Measurements from ENCODE around the gene CSRP1. TPM values are rescaled to one million over a fixed set of nuclear protein-coding genes. Genes with fewer than 3 reads are reported as not detected.
"Not testable (repeated sequence)": the region's sequence is repeated elsewhere in the genome, so short reads cannot be mapped to it uniquely, and the experiment has no call there.

Gene CSRP1
- total and polyA plus RNA-seq, 5 donors from 2014 or later = 63.8 to 115 (median 82.0) TPM

- DNase-seq = no peak
- no peak for ATAC-seq (ENCODE audit: low read depth in 2 of 2)
- no peak overlapping the region for H3K27ac ChIP-seq (ENCODE audit: insufficient read depth, low read length, poor library complexity, severe bottlenecking)
- no peaks in the 10 kb centered on the region for H3K27me3 Mint-ChIP-seq
- H3K4me3 ChIP-seq (ENCODE audit: low read depth, low read length) = no peak overlapping the region
- no peak overlapping the region for H3K27ac Mint-ChIP-seq
- H3K36me3 Mint-ChIP-seq = peaks cover 35% of the 10 kb centered on the region
- H3K9me3 Mint-ChIP-seq = no peaks in the 10 kb centered on the region
- peaks cover 33% of the 10 kb centered on the region for H3K36me3 ChIP-seq (ENCODE audit: control insufficient read depth, insufficient read depth, low read length)
- no peaks in the 10 kb centered on the region for H3K27me3 ChIP-seq (ENCODE audit: control insufficient read depth, insufficient read depth, low read length)
- H3K4me1 ChIP-seq (ENCODE audit: control insufficient read depth, insufficient read depth, low read length, poor library complexity, severe bottlenecking) = no peaks in the 10 kb centered on the region
- no peaks in the 10 kb centered on the region for H3K9me3 ChIP-seq (ENCODE audit: control insufficient read depth in 2 of 2, low read length in 2 of 2)
- peaks cover 0 to 17% (median 7%) of the 10 kb centered on the region in 4 donors for H3K4me1 Mint-ChIP-seq
- no peak overlapping the region for H3K4me3 Mint-ChIP-seq
These were observed 10.6 kb downstream of the CSRP1 start for GRCh38 chr1:201496296-201496690.

- no peak for ATAC-seq (ENCODE audit: low read depth in 2 of 2)
- H3K9me3 Mint-ChIP-seq = no peaks in the 10 kb centered on the region
- H3K27ac Mint-ChIP-seq = no peak overlapping the region
- peaks cover 0 to 14% (median 6%) of the 10 kb centered on the region in 4 donors for H3K4me1 Mint-ChIP-seq
- Histone ChIP-seq H3K4me3 (ENCODE audit: low read depth, low read length) (no peak overlapping the region), H3K27ac (ENCODE audit: insufficient read depth, low read length, poor library complexity, severe bottlenecking) (no peak overlapping the region), H3K27me3 (ENCODE audit: control insufficient read depth, insufficient read depth, low read length) (no peaks in the 10 kb centered on the region), H3K4me1 (ENCODE audit: control insufficient read depth, insufficient read depth, low read length, poor library complexity, severe bottlenecking) (no peaks in the 10 kb centered on the region), H3K9me3 (ENCODE audit: control insufficient read depth in 2 of 2, low read length in 2 of 2) (no peaks in the 10 kb centered on the region), H3K36me3 (ENCODE audit: control insufficient read depth, insufficient read depth, low read length) (peaks cover 33% of the 10 kb centered on the region)
- DNase-seq = no peak
- no peaks in the 10 kb centered on the region for H3K27me3 Mint-ChIP-seq
- H3K4me3 Mint-ChIP-seq = no peak overlapping the region
- H3K36me3 Mint-ChIP-seq = peaks cover 35% of the 10 kb centered on the region
These were observed 11.2 kb downstream of the CSRP1 start for GRCh38 chr1:201495551-201496295.

DNA sequence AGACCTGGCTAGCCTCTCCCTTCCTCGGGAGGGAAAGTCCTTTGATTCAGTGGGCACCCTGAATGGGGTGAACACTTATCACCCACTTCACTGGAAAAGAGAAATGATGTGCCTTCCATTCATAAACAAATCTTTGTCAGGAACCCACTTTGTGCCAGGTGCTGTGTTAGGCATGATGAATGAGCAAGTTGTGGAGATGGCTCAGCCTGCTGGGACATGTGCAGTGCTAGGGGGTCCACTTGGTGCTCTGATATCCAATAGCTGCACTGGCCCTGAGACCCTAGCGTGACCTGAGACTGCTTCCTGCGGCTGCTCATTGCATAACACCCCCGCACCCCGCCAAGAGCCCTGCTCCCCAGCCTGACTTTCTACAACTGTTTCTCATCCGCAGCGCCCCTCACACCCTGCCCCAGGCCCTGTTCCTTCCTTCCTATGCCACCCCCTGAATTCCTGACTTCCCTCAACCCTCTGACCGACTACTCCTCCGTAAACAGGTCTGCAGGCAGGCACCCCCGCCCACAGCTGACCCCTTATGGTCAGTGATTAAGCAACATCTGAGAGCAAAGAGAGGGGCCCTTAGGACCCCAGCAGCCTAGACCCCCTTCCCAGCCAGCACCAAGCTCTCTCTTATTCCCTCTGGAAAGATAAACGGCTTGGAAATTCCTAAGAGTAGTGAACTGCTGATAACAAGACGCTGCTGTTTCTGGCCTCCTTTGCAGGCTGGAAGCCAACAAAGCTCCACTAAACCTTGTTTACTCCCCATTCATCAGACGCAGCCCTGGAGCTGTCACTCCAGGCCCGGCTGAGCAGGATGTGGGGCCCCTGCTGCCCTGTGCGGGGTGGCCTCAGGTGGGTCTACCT, 12.9 kb downstream of the CSRP1 start:
- DNase-seq = no peak
- H3K4me3 Mint-ChIP-seq = no peak overlapping the region
- H3K36me3 ChIP-seq (ENCODE audit: control insufficient read depth, insufficient read depth, low read length) = peaks cover 43% of the 10 kb centered on the region
- no peak for ATAC-seq (ENCODE audit: low read depth in 2 of 2)
- no peak overlapping the region for H3K27ac ChIP-seq (ENCODE audit: insufficient read depth, low read length, poor library complexity, severe bottlenecking)
- no peaks in the 10 kb centered on the region for H3K9me3 Mint-ChIP-seq
- H3K36me3 Mint-ChIP-seq = peaks cover 35% of the 10 kb centered on the region
- no peak overlapping the region for H3K4me3 ChIP-seq (ENCODE audit: low read depth, low read length)
- H3K9me3 ChIP-seq (ENCODE audit: control insufficient read depth in 2 of 2, low read length in 2 of 2) = no peaks in the 10 kb centered on the region
- H3K4me1 Mint-ChIP-seq = peaks cover 0 to 10% (median 2%) of the 10 kb centered on the region in 4 donors
- H3K4me1 ChIP-seq (ENCODE audit: control insufficient read depth, insufficient read depth, low read length, poor library complexity, severe bottlenecking) = no peaks in the 10 kb centered on the region
- no peaks in the 10 kb centered on the region for H3K27me3 Mint-ChIP-seq
- no peaks in the 10 kb centered on the region for H3K27me3 ChIP-seq (ENCODE audit: control insufficient read depth, insufficient read depth, low read length)
- H3K27ac Mint-ChIP-seq = peak overlapping the region in 2 of 3 donors; percentile 45 to 46

- not testable (repeated sequence) for H3K4me3 Mint-ChIP-seq; DNase-seq; H3K27ac ChIP-seq (ENCODE audit: insufficient read depth, low read length, poor library complexity, severe bottlenecking); H3K4me1 ChIP-seq (ENCODE audit: control insufficient read depth, insufficient read depth, low read length, poor library complexity, severe bottlenecking); ATAC-seq (ENCODE audit: low read depth in 2 of 2); H3K4me3 ChIP-seq (ENCODE audit: low read depth, low read length); H3K9me3 Mint-ChIP-seq; H3K27me3 ChIP-seq (ENCODE audit: control insufficient read depth, insufficient read depth, low read length); H3K9me3 ChIP-seq (ENCODE audit: control insufficient read depth in 2 of 2, low read length in 2 of 2); H3K27me3 Mint-ChIP-seq; H3K4me1 Mint-ChIP-seq
- H3K36me3 ChIP-seq (ENCODE audit: control insufficient read depth, insufficient read depth, low read length) = peaks cover 49% of the 10 kb centered on the region
- H3K36me3 Mint-ChIP-seq = peaks cover 40% of the 10 kb centered on the region
- peak overlapping the region in 1 of 3 donors; percentile 42 for H3K27ac Mint-ChIP-seq
These were observed 13.8 kb downstream of the CSRP1 start for GRCh38 chr1:201493026-201493656.

DNA sequence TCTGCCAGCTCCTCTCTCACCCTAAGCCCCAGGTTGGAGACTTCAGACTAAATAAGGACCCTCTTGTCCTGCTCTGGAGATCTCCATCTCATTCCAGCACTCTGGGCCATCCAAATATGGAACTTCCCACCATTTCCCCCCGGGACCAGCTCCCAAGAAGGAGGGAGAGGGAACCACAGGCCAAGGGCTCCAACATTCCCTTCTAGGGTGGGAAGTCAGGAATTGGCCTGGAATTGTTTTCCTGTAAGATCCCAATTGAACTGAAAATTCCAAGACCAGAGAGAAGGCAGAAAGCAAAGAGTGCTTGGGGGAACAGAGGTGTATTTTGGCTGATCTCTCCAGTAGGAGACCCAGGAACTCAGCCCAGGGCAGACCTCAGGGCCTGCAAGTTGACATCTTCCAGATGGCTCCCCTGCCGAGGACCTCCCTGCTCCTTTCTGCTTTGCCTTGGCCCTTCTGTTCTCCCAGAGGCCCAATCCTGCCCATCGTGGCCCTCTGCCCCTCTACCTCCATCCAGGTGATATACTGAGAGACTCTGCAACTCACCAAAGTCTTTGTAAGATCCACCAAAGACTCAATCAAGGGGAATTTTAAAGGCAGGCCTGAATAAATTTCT, 14.9 kb downstream of the CSRP1 start:
- peak overlapping the region in 1 of 3 donors; percentile 31 for H3K27ac Mint-ChIP-seq
- no peak for ATAC-seq (ENCODE audit: low read depth in 2 of 2)

GRCh38 chr1:201490708-201491131, 16.2 kb downstream of the CSRP1 start:
- no peak overlapping the region for H3K27ac Mint-ChIP-seq

More for the DNA sequence above, 14.9 kb downstream of the CSRP1 start:
- Histone ChIP-seq H3K27me3 (ENCODE audit: control insufficient read depth, insufficient read depth, low read length) (no peaks in the 10 kb centered on the region), H3K4me1 (ENCODE audit: control insufficient read depth, insufficient read depth, low read length, poor library complexity, severe bottlenecking) (no peaks in the 10 kb centered on the region), H3K4me3 (ENCODE audit: low read depth, low read length) (no peak overlapping the region), H3K27ac (ENCODE audit: insufficient read depth, low read length, poor library complexity, severe bottlenecking) (no peak overlapping the region), H3K9me3 (ENCODE audit: control insufficient read depth in 2 of 2, low read length in 2 of 2) (no peaks in the 10 kb centered on the region), H3K36me3 (ENCODE audit: control insufficient read depth, insufficient read depth, low read length) (peaks cover 54% of the 10 kb centered on the region)
- H3K36me3 Mint-ChIP-seq = peaks cover 44% of the 10 kb centered on the region
- no peak for DNase-seq
- no peaks in the 10 kb centered on the region for H3K27me3 Mint-ChIP-seq
- peaks cover 0 to 6% (median 0%) of the 10 kb centered on the region in 4 donors for H3K4me1 Mint-ChIP-seq
- H3K4me3 Mint-ChIP-seq = no peak overlapping the region
- no peaks in the 10 kb centered on the region for H3K9me3 Mint-ChIP-seq

GRCh38 chr1:201489643-201490261, 17.2 kb downstream of the CSRP1 start:
- Mint-ChIP-seq H3K36me3 (peaks cover 40% of the 10 kb centered on the region), H3K4me1 (peaks cover 0 to 9% (median 0%) of the 10 kb centered on the region in 4 donors), H3K9me3 (no peaks in the 10 kb centered on the region), H3K4me3 (no peak overlapping the region), H3K27me3 (no peaks in the 10 kb centered on the region), H3K27ac (no peak overlapping the region)
- Histone ChIP-seq H3K27ac (ENCODE audit: insufficient read depth, low read length, poor library complexity, severe bottlenecking) (no peak overlapping the region), H3K4me3 (ENCODE audit: low read depth, low read length) (no peak overlapping the region), H3K27me3 (ENCODE audit: control insufficient read depth, insufficient read depth, low read length) (no peaks in the 10 kb centered on the region), H3K36me3 (ENCODE audit: control insufficient read depth, insufficient read depth, low read length) (peaks cover 47% of the 10 kb centered on the region), H3K4me1 (ENCODE audit: control insufficient read depth, insufficient read depth, low read length, poor library complexity, severe bottlenecking) (no peaks in the 10 kb centered on the region), H3K9me3 (ENCODE audit: control insufficient read depth in 2 of 2, low read length in 2 of 2) (no peaks in the 10 kb centered on the region)
- DNase-seq (no peak), ATAC-seq (ENCODE audit: low read depth in 2 of 2) (no peak)

More at GRCh38 chr1:201490708-201491131, 16.2 kb downstream of the CSRP1 start:
- Histone ChIP-seq H3K9me3 (ENCODE audit: control insufficient read depth in 2 of 2, low read length in 2 of 2) (no peaks in the 10 kb centered on the region), H3K27ac (ENCODE audit: insufficient read depth, low read length, poor library complexity, severe bottlenecking) (no peak overlapping the region), H3K4me1 (ENCODE audit: control insufficient read depth, insufficient read depth, low read length, poor library complexity, severe bottlenecking) (no peaks in the 10 kb centered on the region), H3K36me3 (ENCODE audit: control insufficient read depth, insufficient read depth, low read length) (peaks cover 48% of the 10 kb centered on the region), H3K4me3 (ENCODE audit: low read depth, low read length) (no peak overlapping the region), H3K27me3 (ENCODE audit: control insufficient read depth, insufficient read depth, low read length) (no peaks in the 10 kb centered on the region)
- no peaks in the 10 kb centered on the region for H3K27me3 Mint-ChIP-seq
- H3K36me3 Mint-ChIP-seq = peaks cover 40% of the 10 kb centered on the region
- no peaks in the 10 kb centered on the region for H3K9me3 Mint-ChIP-seq
- H3K4me3 Mint-ChIP-seq = no peak overlapping the region
- DNase-seq (no peak), ATAC-seq (ENCODE audit: low read depth in 2 of 2) (no peak)
- H3K4me1 Mint-ChIP-seq = peaks cover 0 to 9% (median 0%) of the 10 kb centered on the region in 4 donors
